ENCODE measurements around the gene HEATR9. TPM values are rescaled to one million over a fixed set of nuclear protein-coding genes. Genes with fewer than 3 reads are reported as not detected.

The HEATR9 gene
- total RNA-seq, 1 donor from 2014 or later, result not detected

DNA sequence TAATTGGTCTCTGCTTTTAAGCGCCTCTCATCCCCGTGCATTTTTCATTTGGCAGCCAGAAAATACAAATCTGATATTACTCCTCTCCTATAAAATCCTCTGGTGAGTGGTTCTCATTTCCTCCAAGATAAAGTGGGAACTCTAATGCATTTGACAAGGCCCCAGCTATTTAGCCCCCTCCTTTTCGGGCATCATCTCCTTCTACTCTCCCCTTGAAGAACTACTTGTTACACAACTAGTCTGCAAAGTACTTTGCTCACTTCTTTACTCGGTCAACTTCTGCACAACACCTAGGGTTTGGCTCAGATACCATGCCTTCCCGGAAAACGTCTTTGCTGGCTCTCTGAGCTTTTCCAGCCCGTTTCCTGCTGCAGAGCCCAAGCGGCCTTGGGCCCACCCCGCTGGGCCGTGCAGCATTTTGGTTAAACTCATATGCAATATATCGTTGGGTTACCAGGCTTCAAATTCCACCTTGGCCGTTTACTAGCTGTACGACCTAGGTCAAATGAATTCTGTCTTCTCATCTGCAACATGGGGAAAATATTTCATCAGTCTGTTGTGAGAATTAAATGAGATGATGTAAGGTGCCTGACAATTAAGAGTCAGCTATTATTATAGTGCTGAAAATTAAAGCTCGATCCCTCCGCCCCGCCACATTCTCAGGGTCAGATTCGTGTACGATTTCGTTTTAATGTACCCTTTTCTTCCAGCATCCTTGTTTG, 60.3 kb downstream of the HEATR9 start:
- peaks cover 18% of the 10 kb centered on the region for H3K4me1 ChIP-seq
- Mint-ChIP-seq H3K9me3 (no peaks in the 10 kb centered on the region), H3K27me3 (ENCODE audit: insufficient read depth, low read depth) (peaks cover 9% of the 10 kb centered on the region), H3K4me1 (peaks cover 33% of the 10 kb centered on the region), H3K36me3 (peaks cover 3% of the 10 kb centered on the region), H3K27ac (peak overlapping the region; percentile 100), H3K4me3 (peak overlapping the region; percentile 97)
- H3K36me3 ChIP-seq, result peaks cover 3% of the 10 kb centered on the region
- no peaks in the 10 kb centered on the region for H3K9me3 ChIP-seq (ENCODE audit: low read depth)
- H3K27ac ChIP-seq, result no peak overlapping the region
- no peaks in the 10 kb centered on the region for H3K27me3 ChIP-seq
- peaks cover 8% of the 10 kb centered on the region for H3F3A ChIP-seq (ENCODE audit: low read depth)
- TF ChIP-seq EZH2 (IDR thresholded peaks at IDR 0.05), result no peak
- TF ChIP-seq, protein P1, sequence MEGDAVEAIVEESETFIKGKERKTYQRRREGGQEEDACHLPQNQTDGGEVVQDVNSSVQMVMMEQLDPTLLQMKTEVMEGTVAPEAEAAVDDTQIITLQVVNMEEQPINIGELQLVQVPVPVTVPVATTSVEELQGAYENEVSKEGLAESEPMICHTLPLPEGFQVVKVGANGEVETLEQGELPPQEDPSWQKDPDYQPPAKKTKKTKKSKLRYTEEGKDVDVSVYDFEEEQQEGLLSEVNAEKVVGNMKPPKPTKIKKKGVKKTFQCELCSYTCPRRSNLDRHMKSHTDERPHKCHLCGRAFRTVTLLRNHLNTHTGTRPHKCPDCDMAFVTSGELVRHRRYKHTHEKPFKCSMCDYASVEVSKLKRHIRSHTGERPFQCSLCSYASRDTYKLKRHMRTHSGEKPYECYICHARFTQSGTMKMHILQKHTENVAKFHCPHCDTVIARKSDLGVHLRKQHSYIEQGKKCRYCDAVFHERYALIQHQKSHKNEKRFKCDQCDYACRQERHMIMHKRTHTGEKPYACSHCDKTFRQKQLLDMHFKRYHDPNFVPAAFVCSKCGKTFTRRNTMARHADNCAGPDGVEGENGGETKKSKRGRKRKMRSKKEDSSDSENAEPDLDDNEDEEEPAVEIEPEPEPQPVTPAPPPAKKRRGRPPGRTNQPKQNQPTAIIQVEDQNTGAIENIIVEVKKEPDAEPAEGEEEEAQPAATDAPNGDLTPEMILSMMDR (IDR thresholded peaks at IDR 0.05), result no peak
- no peak for TF ChIP-seq EZH2phosphoT487 (IDR thresholded peaks at IDR 0.05)
- DNase-seq (ENCODE audit: low spot score), result no peak
- peak overlapping the region; percentile 89 for H2AFZ ChIP-seq (replicated peaks)
- H3K9ac ChIP-seq, result no peak overlapping the region
- peak overlapping the region; percentile 95 for H3K4me2 ChIP-seq
- peaks cover 37% of the 10 kb centered on the region for H4K20me1 ChIP-seq (ENCODE audit: low read depth)
- H3K79me2 ChIP-seq (ENCODE audit: low read depth), result peaks cover 41% of the 10 kb centered on the region
- H3K4me3 ChIP-seq, result peak overlapping the region; percentile 93

DNA sequence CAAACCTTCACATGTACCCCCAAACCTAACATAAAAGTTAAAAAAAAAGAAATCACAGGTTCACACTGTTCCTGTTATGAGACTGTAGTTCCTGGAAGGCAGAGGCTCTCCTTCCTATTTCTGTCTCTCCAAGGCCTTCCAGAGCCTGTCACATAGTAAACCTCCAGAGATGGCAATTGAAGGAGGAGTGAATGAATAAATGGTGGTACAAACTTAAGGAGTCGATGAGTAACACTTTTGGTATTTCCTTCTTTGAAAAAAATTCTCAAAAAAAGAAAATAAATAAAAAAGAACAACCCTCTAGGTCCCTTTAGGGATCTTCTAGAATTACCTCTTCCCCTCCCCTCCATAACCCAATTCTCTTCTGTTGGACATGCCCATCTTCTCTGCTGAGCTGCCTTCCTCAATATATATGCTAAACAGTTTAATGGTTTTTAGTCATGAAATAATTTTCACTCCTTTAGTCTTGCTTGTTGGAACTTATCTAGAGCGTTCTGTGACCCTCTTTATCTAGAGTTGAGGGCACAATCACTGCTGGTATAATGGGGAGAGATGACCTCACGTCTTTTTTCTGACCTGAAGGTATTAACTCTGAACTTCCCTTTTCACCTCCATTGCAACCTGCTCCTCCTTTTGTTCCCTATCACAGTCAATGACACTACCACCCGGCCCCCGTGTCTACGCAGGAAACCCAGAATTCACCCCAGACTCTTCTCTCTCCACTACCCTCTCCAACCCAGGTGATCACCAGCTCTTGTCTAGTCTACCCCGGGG, 61.1 kb downstream of the HEATR9 start:
- no peak overlapping the region for H3K4me3 ChIP-seq
- H3K4me2 ChIP-seq, result no peak overlapping the region
- H3F3A ChIP-seq (ENCODE audit: low read depth), result peaks cover 8% of the 10 kb centered on the region
- H3K9me3 ChIP-seq (ENCODE audit: low read depth), result no peaks in the 10 kb centered on the region
- TF ChIP-seq, protein P1 (IDR thresholded peaks at IDR 0.05), result no peak
- no peak for TF ChIP-seq EZH2 (IDR thresholded peaks at IDR 0.05)
- TF ChIP-seq EZH2phosphoT487 (IDR thresholded peaks at IDR 0.05), result no peak
- Mint-ChIP-seq H3K27me3 (ENCODE audit: insufficient read depth, low read depth) (peaks cover 6% of the 10 kb centered on the region), H3K4me3 (peak overlapping the region; percentile 50), H3K36me3 (no peaks in the 10 kb centered on the region), H3K4me1 (peaks cover 30% of the 10 kb centered on the region), H3K9me3 (no peaks in the 10 kb centered on the region), H3K27ac (no peak overlapping the region)
- H3K36me3 ChIP-seq, result peaks cover 3% of the 10 kb centered on the region
- H3K4me1 ChIP-seq, result peaks cover 18% of the 10 kb centered on the region
- no peak overlapping the region for H2AFZ ChIP-seq (replicated peaks)
- peaks cover 33% of the 10 kb centered on the region for H3K79me2 ChIP-seq (ENCODE audit: low read depth)
- no peak for DNase-seq (ENCODE audit: low spot score)
- H3K27ac ChIP-seq, result no peak overlapping the region
- peaks cover 29% of the 10 kb centered on the region for H4K20me1 ChIP-seq (ENCODE audit: low read depth)
- no peak overlapping the region for H3K9ac ChIP-seq
- H3K27me3 ChIP-seq, result no peaks in the 10 kb centered on the region

Small RNAs within 50 kb of the gene (small RNA-seq; reads per million reads assigned to genes)
- 1,612 reads per million, percentile 99 among the genes with 10 or more reads in this experiment for gene RF00100

Other genes with a start within 250 kb of the HEATR9 start
- gene RASL10B, start 137.3 kb downstream of the HEATR9 start, total RNA-seq (ENCODE audit: low replicate concordance), result 4.8 and 14.5 TPM in 2 replicates
- gene GAS2L2, start 115.7 kb downstream of the HEATR9 start, total RNA-seq (ENCODE audit: low replicate concordance), result 0.09 TPM in 1 of 2 replicates, not detected in the other
- gene C17orf50, start 108.0 kb downstream of the HEATR9 start, total RNA-seq (ENCODE audit: low replicate concordance), result not detected in 2 replicates
- gene MMP28, start 73.2 kb downstream of the HEATR9 start, total RNA-seq (ENCODE audit: low replicate concordance), result not detected in 2 replicates
- gene TAF15, start 59.4 kb downstream of the HEATR9 start, total RNA-seq (ENCODE audit: low replicate concordance), result 84.8 and 90.1 TPM in 2 replicates
- not detected in 2 replicates for gene CCL5, start 11.5 kb upstream of the HEATR9 start, total RNA-seq (ENCODE audit: low replicate concordance)
- gene RDM1, start 61.9 kb upstream of the HEATR9 start, total RNA-seq (ENCODE audit: low replicate concordance), result 22.8 and 28.8 TPM in 2 replicates
- not detected in 2 replicates for gene LYZL6, start 74.8 kb upstream of the HEATR9 start, total RNA-seq (ENCODE audit: low replicate concordance)
- gene CCL16, start 112.6 kb upstream of the HEATR9 start, total RNA-seq (ENCODE audit: low replicate concordance), result not detected in 2 replicates
- not detected in 2 replicates for gene CCL14, start 117.8 kb upstream of the HEATR9 start, total RNA-seq (ENCODE audit: low replicate concordance)
- not detected in 2 replicates for gene CCL15, start 132.7 kb upstream of the HEATR9 start, total RNA-seq (ENCODE audit: low replicate concordance)
- not detected in 2 replicates for gene CCL23, start 149.1 kb upstream of the HEATR9 start, total RNA-seq (ENCODE audit: low replicate concordance)
- not detected in 2 replicates for gene CCL18, start 195.4 kb upstream of the HEATR9 start, total RNA-seq (ENCODE audit: low replicate concordance)
- not detected in 2 replicates for gene CCL3, start 221.3 kb upstream of the HEATR9 start, total RNA-seq (ENCODE audit: low replicate concordance)
- gene CCL4, start 234.9 kb upstream of the HEATR9 start, total RNA-seq (ENCODE audit: low replicate concordance), result not detected in 2 replicates

Measured in neural progenitor cell (in vitro differentiated cells).